Sigmoid colon (tissue), 7 donors: Measurements from ENCODE around the gene HLF. TPM values are rescaled to one million over a fixed set of nuclear protein-coding genes. Genes with fewer than 3 reads are reported as not detected.

Source experiments
- DNase-seq: peaks from one replicate; pipeline ENCODE4 v3.0.0-alpha.2; 2019
- H3K27ac ChIP-seq, 4 donors: fragments of 200-600 bp; sonication (generic); one replicate each; pipeline ENCODE4 v1.5.1; 2016 to 2019; ENCODE audit warnings: mild to moderate bottlenecking in 1 of 4
- H3K27me3 ChIP-seq, 3 donors: fragments of 200-600 bp; sonication (generic); one replicate each; pipeline ENCODE4 v1.5.1; 2019; ENCODE audit warnings: mild to moderate bottlenecking in 1 of 3
- H3K36me3 ChIP-seq, 4 donors: fragments of 200-600 bp; sonication (generic); one replicate each; pipeline ENCODE4 v1.5.1; 2016 to 2019
- H3K4me1 ChIP-seq, 4 donors: fragments of 200-600 bp; sonication (generic); one replicate each; pipeline ENCODE4 v1.5.1; 2017 to 2019
- H3K4me3 ChIP-seq, 4 donors: fragments of 200-600 bp; sonication (generic); one replicate each; pipeline ENCODE4 v1.5.1; 2017 to 2019; ENCODE audit warnings: mild to moderate bottlenecking in 2 of 4, moderate library complexity in 1 of 4
- H3K9me3 ChIP-seq, 4 donors: fragments of 200-600 bp in 3 of 4; sonication (generic) in 3 of 4; one replicate each; pipeline versions ENCODE4 v1.5.1 to v1.6.1; 2013 to 2019
- CTCF ChIP-seq, 4 experiments: fragments of 450-650 bp in 3 of 4; fragments of 200-600 bp in 1 of 4; IDR thresholded peaks; one replicate each; pipeline ENCODE4 v1.5.1; 2016 to 2019; ENCODE audit warnings: antibody characterized with exemption in 4 of 4, mild to moderate bottlenecking in 3 of 4, moderate library complexity in 2 of 4
- EP300 ChIP-seq, 4 donors: sonication (generic); formaldehyde crosslinking; IDR thresholded peaks; one replicate each; pipeline ENCODE4 v1.6.1; 2017; ENCODE audit warnings: antibody characterized with exemption in 4 of 4
- POLR2A ChIP-seq, 2 donors: fragments of 450-650 bp; IDR thresholded peaks; one replicate each; pipeline ENCODE4 v1.6.1; 2016; ENCODE audit warnings: antibody characterized with exemption in 2 of 2, mild to moderate bottlenecking in 2 of 2, moderate library complexity in 2 of 2
- POLR2AphosphoS5 ChIP-seq, 4 donors: sonication (generic); formaldehyde crosslinking; IDR thresholded peaks; one replicate each; pipeline ENCODE4 v1.6.1; 2017; ENCODE audit warnings: antibody characterized with exemption in 4 of 4
- WGBS, 2 donors: extraction: QIAGEN DNeasy Blood & Tissue Kit; methylation state at CpG; one replicate each; pipeline ENCODE4 v1.1.7; 2013; 5-methylcytosine and 5-hydroxymethylcytosine counted together
- intact Hi-C: fragments of 100-400 bp; cut with DNase I; formaldehyde crosslinking; loops from one replicate; pipeline ENCODE4 v1.15.1; 2023
- polyA plus RNA-seq, 3 donors: library from polyadenylated mRNA; stranded (reverse); fragments of 200-250 nt; gene quantifications; one replicate each; pipeline ENCODE4 v1.2.3, GENCODE V29; 2013
- total RNA-seq, 4 donors: library from RNA; depleted of rRNA; stranded (reverse); fragments of >200 nt; gene quantifications; one replicate each; pipeline ENCODE4 v1.1.0, GENCODE V29; 2016
- donor health status: healthy with polysubstance abuse.
- donor health status: Bipolar disorder and iron deficiency.
- donor health status: healthy.

The HLF gene
- total RNA-seq (10 to 100 TPM; 41.7 to 54.0 (median 49.4) TPM), polyA plus RNA-seq (1 to 10 TPM in 2 of 3 donors, under 1 TPM in 1; 0.92 to 3.1 (median 3.0) TPM)

GRCh38 chr17:55264645-55265298, at the start of gene HLF:
HLF (plus strand) TSS chr17:55264960; CDS start chr17:55265485, 525 bp downstream.
- Histone ChIP-seq H3K4me3 (peak within 1 kb of the TSS; percentile 70 to 81 (median 74)), H3K4me1 (peaks cover 0 to 50% (median 35%) of the 10 kb centered on the region in 4 donors), H3K9me3 (no peaks in the 10 kb centered on the region), H3K27me3 (no peaks in the 10 kb centered on the region), H3K27ac (peak within 1 kb of the TSS; percentile 88 to 97 (median 95)), H3K36me3 (no peaks in the 10 kb centered on the region)
- peak; percentile 93 for DNase-seq
- 1% methylated on average over 64 of the region's 64 CpGs for WGBS, 2 donors
- intact Hi-C loops: loop anchor here (1.0 to 10.0 kb wide), 3 partner anchors 26 to 160 kb away; partner anchors contain the start of gene MMD
- TF ChIP-seq POLR2AphosphoS5 (IDR thresholded peaks at IDR 0.05) (peak; percentile 59 to 77 (median 69)), EP300 (IDR thresholded peaks at IDR 0.05) (no peak)

GRCh38 chr17:55215711-55216110, 49.0 kb upstream of the HLF start:
- 95 to 96% methylated on average over 3 of the region's 3 CpGs for whole genome bisulfite sequencing, 2 donors
- intact Hi-C loops: no loop called here
- Histone ChIP-seq H3K4me3 (no peak overlapping the region), H3K4me1 (no peaks in the 10 kb centered on the region), H3K36me3 (no peaks in the 10 kb centered on the region), H3K27ac (no peak overlapping the region), H3K9me3 (no peaks in the 10 kb centered on the region), H3K27me3 (no peaks in the 10 kb centered on the region)
- DNase-seq: no peak
- TF ChIP-seq CTCF (IDR thresholded peaks at IDR 0.05) (no peak), POLR2A (IDR thresholded peaks at IDR 0.05) (no peak), EP300 (IDR thresholded peaks at IDR 0.05) (no peak), POLR2AphosphoS5 (IDR thresholded peaks at IDR 0.05) (no peak)

GRCh38 chr17:55216888-55217287, 47.9 kb upstream of the HLF start:
- DNase-seq: no peak
- intact Hi-C loops: no loop called here
- Histone ChIP-seq H3K4me3 (no peak overlapping the region), H3K36me3 (no peaks in the 10 kb centered on the region), H3K27ac (no peak overlapping the region), H3K4me1 (no peaks in the 10 kb centered on the region), H3K27me3 (no peaks in the 10 kb centered on the region), H3K9me3 (no peaks in the 10 kb centered on the region)
- TF ChIP-seq EP300 (IDR thresholded peaks at IDR 0.05) (no peak), POLR2AphosphoS5 (IDR thresholded peaks at IDR 0.05) (no peak), CTCF (IDR thresholded peaks at IDR 0.05) (no peak), POLR2A (IDR thresholded peaks at IDR 0.05) (no peak)
- WGBS, 2 donors: 55 to 80% methylated on average over 3 of the region's 3 CpGs

GRCh38 chr17:55219459-55219858, 45.3 kb upstream of the HLF start:
- H3K4me3 ChIP-seq: no peak overlapping the region
- intact Hi-C loops: no loop called here

More at GRCh38 chr17:55219459-55219858, 45.3 kb upstream of the HLF start:
- Histone ChIP-seq H3K9me3 (no peaks in the 10 kb centered on the region), H3K27me3 (no peaks in the 10 kb centered on the region), H3K4me1 (no peaks in the 10 kb centered on the region), H3K27ac (no peak overlapping the region), H3K36me3 (no peaks in the 10 kb centered on the region)
- 54 to 60% methylated on average over 1 of the region's 1 CpG for WGBS, 2 donors
- DNase-seq: no peak
- TF ChIP-seq CTCF (IDR thresholded peaks at IDR 0.05) (no peak), EP300 (IDR thresholded peaks at IDR 0.05) (no peak), POLR2AphosphoS5 (IDR thresholded peaks at IDR 0.05) (no peak), POLR2A (IDR thresholded peaks at IDR 0.05) (no peak)
